K562 (cell line): ENCODE data around the gene RNF150. TPM values are rescaled to one million over a fixed set of nuclear protein-coding genes. Genes with fewer than 3 reads are reported as not detected.

Experiments used
- ATAC-seq: fragments of 200-7000 bp; cut with Tn5 transposase; 3 replicates; pipeline ENCODE4 v1.9.1; 2020; ENCODE audit warnings: moderate library complexity
- BruUV-seq: library from RNA; stranded (reverse); fragments of 400-500 nt; replicated peaks from 2 replicates; lab custom pipeline; 2021; lab: Mats Ljungman, UMichigan
- CTCF ChIA-PET: fragments of 300-600 bp; formaldehyde crosslinking; extraction: SDS; loops from one replicate; lab custom pipeline; 2021; ENCODE audit warnings: low intra/inter-chr PET ratio; lab: Yijun Ruan, JAX
- POLR2A ChIA-PET: fragments of 300-600, 350-650 bp; sonication (Branson Sonifier 250); formaldehyde crosslinking; extraction: SDS; loops from one replicate; lab custom pipeline; 2021; ENCODE audit warnings: antibody characterized with exemption, inconsistent platforms; lab: Yijun Ruan, JAX
- DNase-seq, 4 experiments: peaks; one replicate each; pipeline versions ENCODE4 v3.0.0 to v3.0.0-alpha.2; 2011 to 2018; ENCODE audit warnings: low spot score in 3 of 4, mixed read lengths in 3 of 4; ENCODE audit errors: extremely low read depth in 1 of 4
- FAIRE-seq: peaks from 2 replicates; lab custom pipeline; 2011; peaks lifted over from hg19 to GRCh38; lab: Jason Lieb, UNC
- H2AFZ ChIP-seq: 2 replicates; pipeline ENCODE4 v1.6.0; 2011; ENCODE audit warnings: low read depth, low read length, control low read depth, inconsistent platforms
- H3K27ac ChIP-seq: fragments of 200-600 bp; 3 replicates; pipeline ENCODE4 v1.8.0; 2011; ENCODE audit warnings: low read depth, mild to moderate bottlenecking, control low read depth, inconsistent platforms, low read length, moderate library complexity, mixed read lengths; ENCODE audit errors: extremely low read depth
- H3K27me3 ChIP-seq, 2 experiments: fragments of 300-600 bp in 1 of 2; 2 replicates in 1 of 2; 3 replicates in 1 of 2; pipeline versions ENCODE4 v1.6.0 to v1.8.0; 2011; ENCODE audit warnings: inconsistent platforms in 2 of 2, low read length in 2 of 2, mild to moderate bottlenecking in 1 of 2, mixed read lengths in 1 of 2, moderate library complexity in 1 of 2; ENCODE audit not compliant: control insufficient read depth in 2 of 2, insufficient read depth in 2 of 2
- H3K36me3 ChIP-seq: fragments of 300-600 bp; 3 replicates; pipeline ENCODE4 v1.8.0; 2011; ENCODE audit warnings: mild to moderate bottlenecking, low read length, inconsistent platforms; ENCODE audit not compliant: control insufficient read depth, insufficient read depth
- H3K4me1 ChIP-seq, 2 experiments: fragments of 200-600 bp in 1 of 2; replicated peaks in 1 of 2; 2 replicates in 1 of 2; 3 replicates in 1 of 2; pipeline versions ENCODE4 v1.5.1 to v1.8.0; 2011; ENCODE audit warnings: inconsistent platforms in 2 of 2, low read length in 2 of 2, mild to moderate bottlenecking in 1 of 2, mixed read lengths in 1 of 2, moderate library complexity in 1 of 2; ENCODE audit not compliant: control insufficient read depth in 2 of 2, insufficient read depth in 2 of 2
- H3K4me2 ChIP-seq: 2 replicates; pipeline ENCODE4 v1.6.1; 2011; ENCODE audit warnings: low read length, control low read depth, inconsistent platforms, mixed read lengths; ENCODE audit not compliant: insufficient read depth
- H3K4me3 ChIP-seq: fragments of 200-600 bp; sonication (generic), shearing (Covaris generic); 2 replicates; pipeline ENCODE4 v1.5.1; 2016; ENCODE audit warnings: control low read depth, inconsistent platforms
- H3K79me2 ChIP-seq: fragments of 200-600 bp; 3 replicates; pipeline ENCODE4 v1.8.0; 2011; ENCODE audit warnings: low read length, inconsistent platforms; ENCODE audit not compliant: control insufficient read depth, insufficient read depth
- H3K9ac ChIP-seq, 2 experiments: 2 replicates each; pipeline versions ENCODE4 v1.6.0 to v1.6.1; 2011; ENCODE audit warnings: low read depth in 2 of 2, low read length in 2 of 2, control low read depth in 1 of 2, inconsistent platforms in 1 of 2, mild to moderate bottlenecking in 1 of 2, mixed read lengths in 1 of 2; ENCODE audit not compliant: insufficient read depth in 1 of 2
- H3K9me1 ChIP-seq: one replicate; pipeline ENCODE4 v1.6.0; 2011; ENCODE audit warnings: inconsistent platforms, mild to moderate bottlenecking, low read length, moderate library complexity; ENCODE audit not compliant: control insufficient read depth, insufficient read depth
- H3K9me3 ChIP-seq: replicated peaks from 2 replicates; pipeline ENCODE4 v1.5.1; 2011; ENCODE audit warnings: low read depth, low read length, inconsistent platforms; ENCODE audit not compliant: control insufficient read depth, insufficient read depth
- H4K20me1 ChIP-seq: replicated peaks from 2 replicates; pipeline ENCODE4 v1.6.1; 2011; ENCODE audit warnings: low read length, inconsistent platforms, mixed read lengths; ENCODE audit not compliant: control insufficient read depth, insufficient read depth
- BRD4 ChIP-seq: fragments of 200-600 bp; sonication (generic); IDR thresholded peaks from 2 replicates; pipeline ENCODE4 v1.6.1; 2017; ENCODE audit warnings: inconsistent platforms
- HINFP ChIP-seq: fragments of 450-650 bp; conservative IDR thresholded peaks from 2 replicates; pipeline ENCODE4 v1.6.1; 2016; ENCODE audit warnings: missing genetic modification characterization, low read depth, mild to moderate bottlenecking, control low read depth, missing compliant biosample characterization
- KLF6 ChIP-seq: fragments of 250-450 bp; sonication (Bioruptor Pico); IDR thresholded peaks from 2 replicates; pipeline ENCODE4 v1.4.0; 2020; ENCODE audit warnings: mild to moderate bottlenecking, moderate library complexity, borderline replicate concordance
- L3MBTL2 ChIP-seq: fragments of 450-650 bp; IDR thresholded peaks from 2 replicates; pipeline ENCODE4 v1.6.1; 2016; ENCODE audit warnings: mild to moderate bottlenecking, moderate library complexity
- MCM2 ChIP-seq: fragments of 450-650 bp; IDR thresholded peaks from 2 replicates; pipeline ENCODE4 v1.6.1; 2017; ENCODE audit warnings: low read depth, mild to moderate bottlenecking
- RB1 ChIP-seq: fragments of 450-650 bp; IDR thresholded peaks from 2 replicates; pipeline ENCODE4 v1.6.1; 2017; ENCODE audit warnings: low read depth, mild to moderate bottlenecking
- ZNF551 ChIP-seq: fragments of 250-450 bp; sonication (Bioruptor Pico); IDR thresholded peaks from 2 replicates; pipeline ENCODE4 v1.5.0; 2021; ENCODE audit warnings: mild to moderate bottlenecking, moderate library complexity
- in situ Hi-C: fragments of 300-500 bp; cut with MboI; formaldehyde crosslinking; loops from 4 replicates; pipeline ENCODE4 v1.15.0; 2018; ENCODE audit warnings: inconsistent platforms, mixed read lengths
- intact Hi-C: fragments of 100-400 bp; cut with micrococcal nuclease; formaldehyde crosslinking; loops from 2 replicates; pipeline ENCODE4 v1.14.2; 2022
- polyA plus RNA-seq, 8 experiments: library from polyadenylated mRNA; depleted of rRNA in 4 of 8; stranded (reverse) in 5 of 8; unstranded in 3 of 8; fragments of >200 nt; fragmentation: Nextera tagmentation in 2 of 8; fragmentation: Illumina TruSeq in 1 of 8; extraction: Ambion mirVana in 2 of 8; extraction: Trizol in 1 of 8; gene quantifications; 2 replicates each; pipeline versions ENCODE4 v1.2.1 to v1.2.3, GENCODE V29; 2011 to 2014; ENCODE audit warnings: inconsistent platforms in 1 of 8, missing spikeins in 1 of 8
- total RNA-seq, 7 experiments: library from RNA; depleted of rRNA in 6 of 7; stranded (reverse); fragments of >200 nt in 6 of 7; fragmentation: Illumina TruSeq in 2 of 7; extraction: Trizol in 2 of 7; gene quantifications; 2 replicates each; pipeline versions ENCODE4 v1.2.1 to v1.2.3, GENCODE V29; 2011 to 2021; ENCODE audit warnings: low replicate concordance in 1 of 7
- TF ChIP-seq, protein P1 (sequence below): IDR thresholded peaks from 2 replicates; pipeline ENCODE4 v1.6.1; 2016; ENCODE audit warnings: missing genetic modification characterization, missing compliant biosample characterization
- TF ChIP-seq, protein P2 (sequence below): sonication (generic); formaldehyde crosslinking; IDR thresholded peaks from 2 replicates; pipeline ENCODE4 v1.8.0; 2022; ENCODE audit warnings: missing genetic modification reagents, mild to moderate bottlenecking, borderline replicate concordance
- TF ChIP-seq, protein P3 (sequence below): fragments of 250-450 bp; sonication (Bioruptor Pico); IDR thresholded peaks from 2 replicates; pipeline ENCODE4 v1.4.0; 2020; ENCODE audit warnings: mild to moderate bottlenecking, moderate library complexity, borderline replicate concordance

Gene RNF150
- total and polyA plus RNA-seq, 9 of the 15 experiments (the other 6 are each of a cell fraction or from before 2014, with no cell fraction given): 0.09 TPM; not detected in 8

DNA sequence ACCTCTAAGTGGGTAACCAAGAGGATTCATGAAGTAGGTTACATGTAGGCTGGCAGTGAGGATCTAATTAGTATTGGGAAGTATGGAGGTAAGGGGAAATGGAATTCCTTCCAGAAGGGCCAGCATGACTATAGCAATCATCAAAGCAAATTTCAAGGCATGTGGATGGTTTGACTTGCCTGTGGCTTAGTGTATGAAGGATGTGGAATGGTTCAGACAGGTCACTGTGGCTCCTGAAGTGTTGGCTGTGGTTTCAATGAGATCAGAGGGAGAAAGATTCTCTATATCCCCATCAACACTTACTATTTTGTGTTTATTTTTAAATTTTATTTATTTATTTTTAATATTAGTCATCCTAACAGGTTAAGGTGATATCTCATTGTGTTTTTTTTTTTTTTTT, 255.5 kb downstream of the RNF150 start:
- intact Hi-C loops (no loop called here), in situ Hi-C loops (no loop called here)
- FAIRE-seq (no peak), DNase-seq (no peak), ATAC-seq (no peak)
- no peaks in the 10 kb centered on the region for H4K20me1 ChIP-seq
- H3K9me3 ChIP-seq: no peaks in the 10 kb centered on the region
- H3K36me3 ChIP-seq: no peaks in the 10 kb centered on the region
- H2AFZ ChIP-seq: no peak overlapping the region
- no TSS peak for BruUV-seq
- no peak overlapping the region for H3K4me3 ChIP-seq
- no peaks in the 10 kb centered on the region for H3K9me1 ChIP-seq
- H3K9ac ChIP-seq: no peak overlapping the region
- CTCF ChIA-PET: no interaction called here
- no peak overlapping the region for H3K27ac ChIP-seq
- POLR2A ChIA-PET: no interaction called here
- TF ChIP-seq L3MBTL2: no peak
- TF ChIP-seq KLF6 (CRISPR knock-in tag): no peak
- TF ChIP-seq MCM2: no peak
- TF ChIP-seq, protein P1, sequence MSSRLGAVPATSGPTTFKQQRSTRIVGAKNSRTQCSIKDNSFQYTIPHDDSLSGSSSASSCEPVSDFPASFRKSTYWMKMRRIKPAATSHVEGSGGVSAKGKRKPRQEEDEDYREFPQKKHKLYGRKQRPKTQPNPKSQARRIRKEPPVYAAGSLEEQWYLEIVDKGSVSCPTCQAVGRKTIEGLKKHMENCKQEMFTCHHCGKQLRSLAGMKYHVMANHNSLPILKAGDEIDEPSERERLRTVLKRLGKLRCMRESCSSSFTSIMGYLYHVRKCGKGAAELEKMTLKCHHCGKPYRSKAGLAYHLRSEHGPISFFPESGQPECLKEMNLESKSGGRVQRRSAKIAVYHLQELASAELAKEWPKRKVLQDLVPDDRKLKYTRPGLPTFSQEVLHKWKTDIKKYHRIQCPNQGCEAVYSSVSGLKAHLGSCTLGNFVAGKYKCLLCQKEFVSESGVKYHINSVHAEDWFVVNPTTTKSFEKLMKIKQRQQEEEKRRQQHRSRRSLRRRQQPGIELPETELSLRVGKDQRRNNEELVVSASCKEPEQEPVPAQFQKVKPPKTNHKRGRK (tag): no peak
- TF ChIP-seq, protein P2, sequence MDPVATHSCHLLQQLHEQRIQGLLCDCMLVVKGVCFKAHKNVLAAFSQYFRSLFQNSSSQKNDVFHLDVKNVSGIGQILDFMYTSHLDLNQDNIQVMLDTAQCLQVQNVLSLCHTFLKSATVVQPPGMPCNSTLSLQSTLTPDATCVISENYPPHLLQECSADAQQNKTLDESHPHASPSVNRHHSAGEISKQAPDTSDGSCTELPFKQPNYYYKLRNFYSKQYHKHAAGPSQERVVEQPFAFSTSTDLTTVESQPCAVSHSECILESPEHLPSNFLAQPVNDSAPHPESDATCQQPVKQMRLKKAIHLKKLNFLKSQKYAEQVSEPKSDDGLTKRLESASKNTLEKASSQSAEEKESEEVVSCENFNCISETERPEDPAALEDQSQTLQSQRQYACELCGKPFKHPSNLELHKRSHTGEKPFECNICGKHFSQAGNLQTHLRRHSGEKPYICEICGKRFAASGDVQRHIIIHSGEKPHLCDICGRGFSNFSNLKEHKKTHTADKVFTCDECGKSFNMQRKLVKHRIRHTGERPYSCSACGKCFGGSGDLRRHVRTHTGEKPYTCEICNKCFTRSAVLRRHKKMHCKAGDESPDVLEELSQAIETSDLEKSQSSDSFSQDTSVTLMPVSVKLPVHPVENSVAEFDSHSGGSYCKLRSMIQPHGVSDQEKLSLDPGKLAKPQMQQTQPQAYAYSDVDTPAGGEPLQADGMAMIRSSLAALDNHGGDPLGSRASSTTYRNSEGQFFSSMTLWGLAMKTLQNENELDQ (CRISPR knock-in tag): no peak
- TF ChIP-seq RB1: no peak
- TF ChIP-seq ZNF551 (CRISPR knock-in tag): no peak
- no peak for TF ChIP-seq HINFP (tag)
- TF ChIP-seq BRD4: no peak
- TF ChIP-seq, protein P3, sequence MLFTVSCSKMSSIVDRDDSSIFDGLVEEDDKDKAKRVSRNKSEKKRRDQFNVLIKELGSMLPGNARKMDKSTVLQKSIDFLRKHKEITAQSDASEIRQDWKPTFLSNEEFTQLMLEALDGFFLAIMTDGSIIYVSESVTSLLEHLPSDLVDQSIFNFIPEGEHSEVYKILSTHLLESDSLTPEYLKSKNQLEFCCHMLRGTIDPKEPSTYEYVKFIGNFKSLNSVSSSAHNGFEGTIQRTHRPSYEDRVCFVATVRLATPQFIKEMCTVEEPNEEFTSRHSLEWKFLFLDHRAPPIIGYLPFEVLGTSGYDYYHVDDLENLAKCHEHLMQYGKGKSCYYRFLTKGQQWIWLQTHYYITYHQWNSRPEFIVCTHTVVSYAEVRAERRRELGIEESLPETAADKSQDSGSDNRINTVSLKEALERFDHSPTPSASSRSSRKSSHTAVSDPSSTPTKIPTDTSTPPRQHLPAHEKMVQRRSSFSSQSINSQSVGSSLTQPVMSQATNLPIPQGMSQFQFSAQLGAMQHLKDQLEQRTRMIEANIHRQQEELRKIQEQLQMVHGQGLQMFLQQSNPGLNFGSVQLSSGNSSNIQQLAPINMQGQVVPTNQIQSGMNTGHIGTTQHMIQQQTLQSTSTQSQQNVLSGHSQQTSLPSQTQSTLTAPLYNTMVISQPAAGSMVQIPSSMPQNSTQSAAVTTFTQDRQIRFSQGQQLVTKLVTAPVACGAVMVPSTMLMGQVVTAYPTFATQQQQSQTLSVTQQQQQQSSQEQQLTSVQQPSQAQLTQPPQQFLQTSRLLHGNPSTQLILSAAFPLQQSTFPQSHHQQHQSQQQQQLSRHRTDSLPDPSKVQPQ: no peak
- H3K27me3 ChIP-seq: no peaks in the 10 kb centered on the region
- no peaks in the 10 kb centered on the region for H3K4me1 ChIP-seq
- H3K4me2 ChIP-seq: no peak overlapping the region
- H3K79me2 ChIP-seq: no peaks in the 10 kb centered on the region
